ENCODE measurements around the gene CNTRL. TPM values are rescaled to one million over a fixed set of nuclear protein-coding genes. Genes with fewer than 3 reads are reported as not detected.

Gene CNTRL
- total RNA-seq, 1 experiment from 2014 or later = 44.9 TPM

- no TSS peak for BruUV-seq (replicated peaks)
- TF ChIP-seq CTCF (conservative IDR thresholded peaks at IDR 0.05) = no peak
- no peak for TF ChIP-seq EZH2 (IDR thresholded peaks at IDR 0.05; ENCODE audit: low read depth)
- intact Hi-C loops (cut with micrococcal nuclease; ENCODE audit: unreplicated experiment) = no loop called here
- Histone ChIP-seq H4K20me1 (ENCODE audit: insufficient read depth) (no peaks in the 10 kb centered on the region), H3K36me3 (ENCODE audit: low read depth) (no peaks in the 10 kb centered on the region), H3K9me2 (ENCODE audit: insufficient read depth) (no peaks in the 10 kb centered on the region), H3K27ac (no peak overlapping the region), H3K4me1 (replicated peaks; ENCODE audit: insufficient read depth) (no peaks in the 10 kb centered on the region), H3K79me2 (ENCODE audit: low read depth) (no peaks in the 10 kb centered on the region), H3F3A (ENCODE audit: insufficient read depth, low read depth) (no peaks in the 10 kb centered on the region), H3K4me3 (no peak overlapping the region), H3K4me2 (no peak overlapping the region), H3K9me3 (ENCODE audit: insufficient read depth, low read depth) (no peaks in the 10 kb centered on the region; the same call in 1 of the 2 replicates), H2AFZ (no peak overlapping the region), H3K27me3 (ENCODE audit: insufficient read depth, low read depth) (no peaks in the 10 kb centered on the region)
- CTCF ChIA-PET = no interaction called here
- no peak for DNase-seq
- POLR2A ChIA-PET (ENCODE audit: unreplicated experiment) = no interaction called here
These were observed 30.8 kb downstream of the CNTRL start for GRCh38 chr9:121105531-121105930.

GRCh38 chr9:121107029-121107428 lies 32.3 kb downstream of the CNTRL start:
- ChIA-PET CTCF (interaction anchor here (0.6 kb wide), 1 partner anchor 286 kb away, joined by 14 read pairs; no protein-coding TSS in a partner anchor), POLR2A (ENCODE audit: unreplicated experiment) (interaction anchor here (0.6 kb wide), 1 partner anchor 344 kb away, joined by 11 read pairs; no protein-coding TSS in a partner anchor)
- H3F3A ChIP-seq (ENCODE audit: insufficient read depth, low read depth) = no peaks in the 10 kb centered on the region
- H4K20me1 ChIP-seq (ENCODE audit: insufficient read depth) = no peaks in the 10 kb centered on the region
- no peaks in the 10 kb centered on the region for H3K79me2 ChIP-seq (ENCODE audit: low read depth)
- DNase-seq = no peak
- H3K27me3 ChIP-seq (ENCODE audit: insufficient read depth, low read depth) = no peaks in the 10 kb centered on the region
- no peak overlapping the region for H2AFZ ChIP-seq
- BruUV-seq (replicated peaks) = no TSS peak
- no peak overlapping the region for H3K4me3 ChIP-seq
- intact Hi-C loops (cut with micrococcal nuclease; ENCODE audit: unreplicated experiment) = no loop called here
- H3K27ac ChIP-seq = no peak overlapping the region
- no peaks in the 10 kb centered on the region for H3K36me3 ChIP-seq (ENCODE audit: low read depth)
- no peaks in the 10 kb centered on the region for H3K4me1 ChIP-seq (replicated peaks; ENCODE audit: insufficient read depth)
- no peak overlapping the region for H3K4me2 ChIP-seq
- no peaks in the 10 kb centered on the region for H3K9me2 ChIP-seq (ENCODE audit: insufficient read depth)
- no peaks in the 10 kb centered on the region; the same call in 1 of the 2 replicates for H3K9me3 ChIP-seq (ENCODE audit: insufficient read depth, low read depth)
- 0 out of 2 replicates have a peak, but pooled peaks have one; percentile 25 for TF ChIP-seq CTCF (conservative IDR thresholded peaks at IDR 0.05)
- TF ChIP-seq EZH2 (IDR thresholded peaks at IDR 0.05; ENCODE audit: low read depth) = no peak

- Histone ChIP-seq H3K4me3 (no peak overlapping the region), H3K79me2 (ENCODE audit: low read depth) (no peaks in the 10 kb centered on the region), H3K27ac (no peak overlapping the region), H3F3A (ENCODE audit: insufficient read depth, low read depth) (no peaks in the 10 kb centered on the region), H3K9me3 (ENCODE audit: insufficient read depth, low read depth) (no peaks in the 10 kb centered on the region; the same call in 1 of the 2 replicates), H3K4me2 (no peak overlapping the region), H3K4me1 (replicated peaks; ENCODE audit: insufficient read depth) (no peaks in the 10 kb centered on the region), H3K9me2 (ENCODE audit: insufficient read depth) (no peaks in the 10 kb centered on the region), H2AFZ (no peak overlapping the region), H3K36me3 (ENCODE audit: low read depth) (no peaks in the 10 kb centered on the region), H3K27me3 (ENCODE audit: insufficient read depth, low read depth) (no peaks in the 10 kb centered on the region), H4K20me1 (ENCODE audit: insufficient read depth) (no peaks in the 10 kb centered on the region)
- BruUV-seq (replicated peaks) = no TSS peak
- intact Hi-C loops (cut with micrococcal nuclease; ENCODE audit: unreplicated experiment) = no loop called here
- ChIA-PET CTCF (no interaction called here), POLR2A (ENCODE audit: unreplicated experiment) (no interaction called here)
- no peak for DNase-seq
- TF ChIP-seq CTCF (conservative IDR thresholded peaks at IDR 0.05) = no peak
- TF ChIP-seq EZH2 (IDR thresholded peaks at IDR 0.05; ENCODE audit: low read depth) = no peak
These were observed 33.1 kb downstream of the CNTRL start for GRCh38 chr9:121107881-121108280.

Data from PC-9 (cell line).